ENCODE results near the gene VPREB3.

The VPREB3 gene, protein sequence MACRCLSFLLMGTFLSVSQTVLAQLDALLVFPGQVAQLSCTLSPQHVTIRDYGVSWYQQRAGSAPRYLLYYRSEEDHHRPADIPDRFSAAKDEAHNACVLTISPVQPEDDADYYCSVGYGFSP

DNA sequence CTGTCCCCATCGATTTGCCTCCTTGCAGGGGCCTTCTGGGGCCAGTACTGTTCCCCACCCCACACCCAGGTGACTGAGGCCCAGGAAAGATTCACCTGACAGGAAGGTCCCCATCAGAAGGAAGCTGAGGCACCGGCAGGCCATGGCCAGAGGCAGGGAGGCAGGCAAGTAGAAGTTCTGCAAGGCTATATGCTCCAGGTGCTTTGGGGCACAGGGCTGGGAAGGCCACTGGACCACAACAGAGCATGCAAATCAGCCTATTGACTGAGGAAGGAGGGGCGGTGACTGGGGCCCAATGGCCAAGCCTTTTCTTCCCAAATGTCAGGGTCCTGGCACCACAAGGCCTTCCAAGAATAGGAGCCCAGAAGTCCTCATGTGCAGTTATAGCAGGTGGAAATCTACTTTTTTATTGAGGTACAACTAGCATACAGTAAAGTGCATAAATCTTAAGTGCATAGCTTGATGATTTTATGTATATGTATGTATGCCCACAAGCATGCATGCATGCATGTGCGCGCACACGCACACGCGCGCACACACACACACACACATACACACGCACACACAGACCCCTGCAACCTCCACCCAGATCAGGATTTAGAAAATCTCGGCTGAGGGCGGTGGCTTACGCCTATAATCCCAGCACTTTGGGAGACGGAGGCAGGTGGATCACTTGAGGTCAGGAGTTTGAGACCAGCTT, at the start of gene VPREB3:
TSS of gene VPREB3 (minus strand) at position 206 of the 700 bp plus-strand sequence. CDS start at position 144, 62 bp downstream.
- H3K4me3 ChIP-seq (ENCODE audit: low read length): no peak within 1 kb of the TSS
- TF ChIP-seq, protein P1, sequence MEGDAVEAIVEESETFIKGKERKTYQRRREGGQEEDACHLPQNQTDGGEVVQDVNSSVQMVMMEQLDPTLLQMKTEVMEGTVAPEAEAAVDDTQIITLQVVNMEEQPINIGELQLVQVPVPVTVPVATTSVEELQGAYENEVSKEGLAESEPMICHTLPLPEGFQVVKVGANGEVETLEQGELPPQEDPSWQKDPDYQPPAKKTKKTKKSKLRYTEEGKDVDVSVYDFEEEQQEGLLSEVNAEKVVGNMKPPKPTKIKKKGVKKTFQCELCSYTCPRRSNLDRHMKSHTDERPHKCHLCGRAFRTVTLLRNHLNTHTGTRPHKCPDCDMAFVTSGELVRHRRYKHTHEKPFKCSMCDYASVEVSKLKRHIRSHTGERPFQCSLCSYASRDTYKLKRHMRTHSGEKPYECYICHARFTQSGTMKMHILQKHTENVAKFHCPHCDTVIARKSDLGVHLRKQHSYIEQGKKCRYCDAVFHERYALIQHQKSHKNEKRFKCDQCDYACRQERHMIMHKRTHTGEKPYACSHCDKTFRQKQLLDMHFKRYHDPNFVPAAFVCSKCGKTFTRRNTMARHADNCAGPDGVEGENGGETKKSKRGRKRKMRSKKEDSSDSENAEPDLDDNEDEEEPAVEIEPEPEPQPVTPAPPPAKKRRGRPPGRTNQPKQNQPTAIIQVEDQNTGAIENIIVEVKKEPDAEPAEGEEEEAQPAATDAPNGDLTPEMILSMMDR (conservative IDR thresholded peaks at IDR 0.05; ENCODE audit: low read depth, low read length): no peak
- DNase-seq (ENCODE audit: low read depth): no peak

DNA sequence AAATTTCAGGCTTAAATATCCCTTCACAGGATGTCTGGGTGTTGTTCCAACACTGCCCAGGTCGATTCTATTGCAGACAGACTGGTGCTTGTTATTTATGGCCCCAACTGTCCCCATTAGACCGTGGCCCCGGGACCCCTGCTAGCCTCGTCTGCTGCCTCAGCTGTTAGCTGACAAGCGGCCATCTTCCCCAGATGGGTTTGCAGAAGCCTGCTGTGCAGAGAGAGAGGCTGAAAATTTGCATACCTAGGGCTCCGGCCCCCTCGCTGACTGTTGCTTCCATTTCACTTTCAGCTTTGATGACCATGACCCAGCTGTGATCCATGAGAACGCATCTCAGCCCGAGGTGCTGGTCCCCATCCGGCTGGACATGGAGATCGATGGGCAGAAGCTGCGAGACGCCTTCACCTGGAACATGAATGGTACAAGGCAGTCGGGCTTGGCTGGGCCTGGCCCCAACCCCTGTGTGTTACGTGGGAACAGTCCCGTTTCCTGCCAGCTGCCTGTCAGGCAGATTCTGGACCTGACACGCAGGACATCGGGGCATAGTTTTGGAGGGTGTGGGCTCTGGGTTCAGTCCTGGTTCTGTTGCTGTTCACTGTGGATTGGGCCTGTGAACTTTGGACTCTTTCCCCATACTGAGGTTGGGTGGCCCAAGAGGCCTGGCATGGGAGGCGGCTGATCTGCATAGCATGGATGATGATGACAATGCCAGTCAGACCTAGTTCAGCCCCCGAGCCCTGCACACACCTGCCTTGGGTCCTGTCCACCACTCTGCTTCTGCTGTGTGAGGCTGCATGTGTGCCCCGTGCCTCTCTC, 49.0 kb upstream of the VPREB3 start:
- DNase-seq (ENCODE audit: low read depth): no peak
- TF ChIP-seq, protein P1 (conservative IDR thresholded peaks at IDR 0.05; ENCODE audit: low read depth, low read length): no peak
- no peak overlapping the region for H3K4me3 ChIP-seq (ENCODE audit: low read length)

DNA sequence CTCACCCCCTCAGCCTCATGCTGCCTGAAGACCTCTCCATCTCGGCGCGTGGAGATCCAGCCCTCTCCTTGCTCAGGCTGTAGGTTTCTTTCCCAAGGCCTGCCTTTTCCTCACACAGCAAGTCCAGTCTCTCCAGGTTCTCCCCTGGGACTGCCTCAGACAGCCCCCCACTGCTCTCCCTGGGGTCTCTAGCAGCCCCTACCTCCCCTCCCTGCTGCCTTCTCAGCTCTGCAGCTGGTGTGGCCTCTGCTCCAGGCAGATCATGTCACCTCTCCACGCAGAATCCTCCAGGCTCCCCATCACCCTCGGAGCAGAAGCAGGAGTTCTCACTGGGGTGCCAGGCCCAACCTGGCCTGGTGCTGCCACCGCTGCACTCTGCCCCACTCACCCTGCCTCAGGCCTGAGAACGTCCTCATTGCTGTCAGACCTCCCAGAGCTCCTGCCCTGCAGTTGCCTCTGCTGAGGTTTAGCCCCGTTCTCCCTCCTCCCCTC, 47.7 kb upstream of the VPREB3 start:
- H3K4me3 ChIP-seq (ENCODE audit: low read length): no peak overlapping the region
- DNase-seq (ENCODE audit: low read depth): no peak

DNA sequence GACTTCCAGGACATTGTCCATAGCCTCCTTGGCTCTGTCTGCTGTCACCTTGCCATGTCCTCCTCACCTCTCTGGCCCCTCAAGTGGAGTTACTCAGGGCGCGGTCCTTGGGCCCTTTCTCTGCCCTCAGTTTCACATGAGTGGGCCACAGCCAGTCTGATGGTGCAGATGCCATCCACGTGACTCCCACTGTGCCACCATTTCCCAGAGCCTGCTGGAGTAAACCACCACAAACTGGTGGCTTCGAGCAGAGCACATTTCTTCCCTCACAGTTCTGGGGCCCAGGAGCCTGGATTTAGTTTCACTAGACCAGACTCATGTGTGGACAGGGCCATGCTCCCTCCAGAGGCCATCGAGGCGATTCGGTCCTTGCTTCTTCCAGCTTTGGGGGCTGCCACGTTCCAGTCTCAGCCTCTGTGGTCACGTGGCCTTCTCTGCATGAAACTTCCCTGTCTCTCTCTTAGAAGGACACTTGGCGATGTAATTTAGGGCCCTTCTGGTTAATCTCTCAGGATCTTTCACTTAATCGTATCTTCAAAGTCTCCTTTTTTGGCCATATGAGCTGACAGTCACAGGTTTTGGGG, 47.1 kb upstream of the VPREB3 start:
- no peak for DNase-seq (ENCODE audit: low read depth)
- H3K4me3 ChIP-seq (ENCODE audit: low read length): no peak overlapping the region
- TF ChIP-seq, protein P1 (conservative IDR thresholded peaks at IDR 0.05; ENCODE audit: low read depth, low read length): no peak

More for the DNA sequence above, 47.7 kb upstream of the VPREB3 start:
- TF ChIP-seq, protein P1 (conservative IDR thresholded peaks at IDR 0.05; ENCODE audit: low read depth, low read length): no peak

DNA sequence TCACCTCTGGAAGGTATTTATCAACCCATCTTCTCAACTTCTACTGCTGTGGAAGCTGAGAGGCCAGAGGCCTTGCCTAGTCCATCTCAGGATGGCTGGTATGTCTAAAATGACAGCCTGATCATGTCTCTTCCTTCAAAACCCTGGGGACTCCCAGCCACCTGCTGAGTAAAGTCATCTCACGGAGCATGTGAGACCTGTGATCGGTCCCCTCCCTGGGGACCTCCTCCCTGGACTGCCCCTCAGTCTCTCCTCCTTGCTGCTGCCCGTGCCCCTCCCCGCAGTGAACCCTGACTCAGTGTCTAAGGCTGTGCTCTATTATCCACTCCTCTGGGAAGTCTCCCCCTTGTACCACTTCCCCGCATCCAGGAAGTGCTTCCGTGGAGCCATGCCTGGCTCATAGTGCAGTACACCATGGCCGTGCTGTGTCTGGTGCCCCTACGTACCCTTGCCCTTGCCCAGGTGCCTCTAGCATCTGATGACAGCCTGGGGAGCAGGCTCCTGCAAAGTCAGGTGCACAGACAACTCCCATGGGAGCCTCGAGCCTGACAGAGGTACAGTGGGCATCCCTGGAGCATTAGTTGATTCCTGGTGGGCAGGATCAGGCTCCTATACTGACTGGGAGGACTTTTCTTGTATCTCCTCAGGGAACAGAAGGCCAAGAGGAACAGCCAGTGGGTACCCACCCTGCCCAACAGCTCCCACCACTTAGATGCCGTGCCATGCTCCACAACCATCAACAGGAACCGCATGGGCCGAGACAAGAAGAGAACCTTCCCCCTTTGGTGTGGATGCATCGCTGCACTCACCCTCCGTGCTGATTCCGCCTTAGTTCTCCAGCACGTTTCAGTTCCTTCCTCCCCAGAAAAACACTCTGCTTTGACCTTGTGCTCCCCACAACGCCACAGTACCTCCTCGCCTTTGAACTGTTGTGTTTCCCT, 46.3 kb upstream of the VPREB3 start:
- DNase-seq (ENCODE audit: low read depth): no peak
- TF ChIP-seq, protein P1 (conservative IDR thresholded peaks at IDR 0.05; ENCODE audit: low read depth, low read length): no peak
- H3K4me3 ChIP-seq (ENCODE audit: low read length): no peak overlapping the region

DNA sequence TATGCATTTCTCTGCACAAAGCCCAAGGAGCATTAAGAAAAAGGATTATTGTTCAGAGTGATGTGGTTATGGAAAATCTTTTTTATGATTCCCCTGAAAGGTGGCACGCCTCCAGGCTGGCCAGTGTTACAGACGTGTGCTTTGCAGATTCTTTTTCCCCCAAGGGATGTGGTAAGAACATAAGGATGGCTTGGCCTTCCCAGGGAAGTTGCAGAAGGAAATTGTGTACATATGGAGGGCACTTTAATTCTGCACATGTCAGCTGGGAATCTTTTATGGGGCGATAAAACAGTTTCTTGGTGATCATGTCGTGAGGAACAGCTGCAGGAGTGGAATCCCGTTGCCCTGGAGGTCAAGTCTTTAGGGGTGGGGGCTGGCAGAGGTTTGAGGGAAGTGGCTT, 42.2 kb upstream of the VPREB3 start:
- no peak for DNase-seq (ENCODE audit: low read depth)
- H3K4me3 ChIP-seq (ENCODE audit: low read length): no peak overlapping the region
- TF ChIP-seq, protein P1 (conservative IDR thresholded peaks at IDR 0.05; ENCODE audit: low read depth, low read length): no peak

Measured in retinal pigment epithelial cell (primary cell).